ENCODE measurements around the gene TSPYL4. TPM values are rescaled to one million over a fixed set of nuclear protein-coding genes. Genes with fewer than 3 reads are reported as not detected.
A peak's percentile ranks its signal among the peaks of the same experiment; 100 is the strongest.
"Not testable (repeated sequence)": the region's sequence is repeated elsewhere in the genome, so short reads cannot be mapped to it uniquely, and the experiment has no call there.

The TSPYL4 gene
- 3.3 and 11.8 TPM in 2 replicates for total RNA-seq

GRCh38 chr6:116253505-116254296 is at the start of gene TSPYL4:
TSS of gene TSPYL4 (minus strand) at chr6:116254075. CDS start at chr6:116254008, 67 bp downstream.
- peak; percentile 94 for DNase-seq (ENCODE audit: low read depth)

DNA sequence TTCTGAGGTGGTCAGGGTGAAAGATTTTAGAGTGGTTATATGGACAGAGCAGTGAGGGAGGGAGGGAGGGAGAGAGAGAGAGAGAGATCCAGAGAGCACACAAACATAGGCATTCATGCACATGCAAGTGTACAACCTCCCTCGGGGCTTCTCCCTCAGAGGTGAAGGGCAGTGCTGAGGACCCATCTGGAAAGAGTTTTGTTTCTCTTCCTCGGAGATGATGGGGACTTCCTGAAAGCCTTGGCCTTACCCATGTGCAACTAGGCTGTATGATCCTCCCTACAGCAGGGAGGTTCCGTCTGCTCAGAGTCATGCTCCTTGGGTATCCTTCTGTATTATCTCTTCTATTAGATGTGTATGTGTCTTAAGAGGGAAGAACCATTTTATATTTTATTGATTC is 47.2 kb upstream of the TSPYL4 start:
- no peak for DNase-seq (ENCODE audit: low read depth)

GRCh38 chr6:116300566-116300965 is 46.7 kb upstream of the TSPYL4 start:
- DNase-seq (ENCODE audit: low read depth), result no peak

GRCh38 chr6:116298973-116299372 is 45.1 kb upstream of the TSPYL4 start:
- DNase-seq (ENCODE audit: low read depth), result no peak

DNA sequence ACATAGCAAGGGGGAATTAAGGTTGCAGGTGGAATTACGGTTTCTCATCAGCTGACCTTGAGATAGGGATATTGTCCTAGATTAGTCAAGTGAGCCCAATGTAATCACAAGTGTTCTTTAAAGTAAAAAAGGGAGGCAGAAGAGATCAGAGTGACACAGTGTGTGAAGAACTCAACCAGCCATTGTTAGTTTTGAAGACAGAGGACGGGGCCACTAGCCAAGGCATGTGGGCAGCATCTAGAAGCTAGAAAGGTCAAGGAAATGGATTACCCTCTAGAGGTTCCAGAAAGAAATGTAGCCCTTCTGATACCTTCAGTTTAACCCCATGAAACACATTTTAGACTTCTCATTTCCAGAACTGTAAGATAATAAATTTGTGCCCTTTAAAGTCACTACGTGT is 44.4 kb upstream of the TSPYL4 start:
- no peak for DNase-seq (ENCODE audit: low read depth)

GRCh38 chr6:116292553-116292952 is 38.7 kb upstream of the TSPYL4 start:
- DNase-seq (ENCODE audit: low read depth), result no peak

GRCh38 chr6:116291701-116292396 is 38.0 kb upstream of the TSPYL4 start:
- DNase-seq (ENCODE audit: low read depth), result no peak

DNA sequence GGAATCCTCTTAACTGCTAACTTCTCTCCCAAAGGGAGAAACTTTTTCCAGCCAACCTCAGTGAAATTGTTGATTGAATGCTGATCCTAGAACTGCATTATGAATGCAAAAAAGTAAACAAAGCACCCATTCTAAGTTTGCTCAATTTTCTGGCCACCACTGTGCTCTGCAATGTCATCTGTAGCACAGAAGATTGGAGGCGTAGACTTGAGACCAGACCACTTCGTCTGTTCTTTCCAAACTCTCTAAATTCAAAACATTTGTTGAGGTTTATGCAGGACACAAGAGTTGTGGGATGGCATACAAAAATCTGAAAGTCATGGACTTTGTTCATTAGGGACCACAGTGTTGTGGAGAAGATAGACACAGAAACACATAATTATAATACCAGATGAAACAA is 36.9 kb upstream of the TSPYL4 start:
- DNase-seq (ENCODE audit: low read depth), result no peak

DNA sequence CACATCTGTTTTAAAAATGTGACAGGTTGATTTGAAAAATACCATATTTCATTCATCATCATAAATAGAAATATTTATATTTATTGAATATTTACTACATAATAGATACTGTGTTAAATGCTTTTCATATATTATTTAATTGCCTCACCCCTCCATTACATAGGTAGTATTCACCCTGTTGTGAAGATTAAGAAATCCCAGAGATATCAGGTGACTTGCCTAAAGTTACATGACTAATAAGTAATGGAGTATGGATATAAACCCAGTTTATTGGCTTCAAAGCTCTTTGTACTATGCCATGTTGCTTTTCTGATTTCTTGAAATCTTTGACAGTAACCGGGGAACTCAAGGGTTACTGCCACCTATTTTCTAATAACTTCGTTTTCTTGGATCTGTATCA is 36.0 kb upstream of the TSPYL4 start:
- no peak for DNase-seq (ENCODE audit: low read depth)

DNA sequence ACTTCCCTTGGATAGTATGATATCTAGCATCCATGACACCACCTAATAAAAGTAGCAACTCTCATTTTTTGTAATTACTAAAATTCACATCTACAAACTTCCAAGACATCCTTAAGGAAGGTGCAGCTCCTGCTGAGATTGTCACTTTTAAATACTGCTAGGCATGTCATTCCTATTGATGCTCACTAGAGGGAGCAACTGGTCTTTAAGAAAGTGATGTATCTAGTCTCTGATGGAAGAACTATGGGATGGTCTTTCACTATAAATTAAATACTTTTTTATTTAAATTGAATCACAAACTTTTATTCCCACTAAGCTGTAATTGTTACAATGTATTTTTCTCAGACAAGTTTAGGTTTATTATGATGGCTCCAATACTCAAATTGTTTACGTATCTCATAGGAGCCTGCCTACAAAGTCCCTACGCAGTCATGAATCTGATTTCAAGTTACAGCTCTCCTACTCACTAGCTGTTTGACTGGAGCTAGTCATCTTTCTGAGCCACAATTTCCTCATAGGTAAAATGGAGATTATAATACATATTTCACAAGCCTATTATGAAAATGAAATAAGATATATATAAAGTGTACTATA is 33.9 kb upstream of the TSPYL4 start:
- DNase-seq (ENCODE audit: low read depth), result peak; percentile 68

DNA sequence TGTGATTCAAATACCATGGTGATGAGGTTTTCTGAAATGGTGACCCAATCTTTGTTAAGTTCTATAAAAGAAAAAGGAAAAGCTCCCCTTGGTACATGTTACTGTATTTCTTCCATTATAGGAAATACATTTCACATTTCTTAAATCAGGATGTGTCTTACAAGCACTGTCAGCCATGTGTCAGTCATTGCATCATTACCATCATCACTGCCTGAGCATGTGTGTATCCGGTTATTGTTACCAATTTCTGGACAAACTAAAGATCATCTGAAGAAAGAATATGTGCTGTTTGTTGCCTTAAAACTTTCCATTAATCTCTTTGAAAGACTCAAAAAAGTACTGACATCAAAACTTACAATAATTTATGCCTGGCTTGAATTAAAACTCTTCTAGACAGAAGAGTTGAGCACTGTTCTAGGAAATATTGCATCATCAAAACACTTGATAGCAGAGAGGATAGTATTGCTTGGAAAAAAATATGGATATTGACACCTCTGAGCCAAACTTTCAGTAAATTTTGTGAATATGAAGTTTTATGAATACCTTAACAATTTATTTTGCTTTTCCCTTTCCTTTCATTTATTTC is 33.0 kb upstream of the TSPYL4 start:
- DNase-seq (ENCODE audit: low read depth), result no peak

DNA sequence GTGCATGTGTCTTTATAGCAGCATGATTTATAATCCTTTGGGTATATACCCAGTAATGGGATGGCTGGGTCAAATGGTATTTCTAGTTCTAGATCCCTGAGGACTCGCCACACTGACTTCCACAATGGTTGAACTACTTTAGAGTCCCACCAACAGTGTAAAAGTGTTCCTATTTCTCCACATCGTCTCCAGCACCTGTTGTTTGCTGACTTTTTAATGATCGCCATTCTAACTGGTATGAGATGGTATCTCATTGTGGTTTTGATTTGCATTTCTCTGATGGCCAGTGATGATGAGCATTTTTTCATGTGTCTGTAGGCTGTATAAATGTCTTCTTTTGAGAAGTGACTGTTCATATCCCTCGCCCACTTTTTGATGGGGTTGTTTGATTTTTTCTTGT is 31.1 kb upstream of the TSPYL4 start:
- DNase-seq (ENCODE audit: low read depth), result not testable (repeated sequence)

DNA sequence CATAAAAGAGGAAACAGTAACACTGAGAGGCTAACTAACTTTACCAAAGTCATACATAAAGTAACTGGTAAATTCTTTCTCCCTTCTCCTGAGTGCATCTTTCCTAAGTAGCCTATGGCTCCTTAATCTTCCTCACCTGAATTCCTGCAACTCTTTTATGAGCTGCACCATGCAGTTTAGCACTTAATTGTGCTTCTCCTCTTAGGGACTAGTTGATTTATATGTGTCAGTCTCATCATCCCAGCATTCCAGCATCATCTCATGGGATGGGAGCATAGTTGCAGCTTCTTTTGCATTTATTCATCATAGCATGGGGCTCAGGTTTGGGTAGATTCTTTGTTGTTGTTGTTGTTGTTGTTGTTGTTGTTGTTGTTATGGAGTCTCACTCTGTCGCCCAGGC is 29.3 kb upstream of the TSPYL4 start:
- no peak for DNase-seq (ENCODE audit: low read depth)

GRCh38 chr6:116282698-116283097 is 28.8 kb upstream of the TSPYL4 start:
- no peak for DNase-seq (ENCODE audit: low read depth)

DNA sequence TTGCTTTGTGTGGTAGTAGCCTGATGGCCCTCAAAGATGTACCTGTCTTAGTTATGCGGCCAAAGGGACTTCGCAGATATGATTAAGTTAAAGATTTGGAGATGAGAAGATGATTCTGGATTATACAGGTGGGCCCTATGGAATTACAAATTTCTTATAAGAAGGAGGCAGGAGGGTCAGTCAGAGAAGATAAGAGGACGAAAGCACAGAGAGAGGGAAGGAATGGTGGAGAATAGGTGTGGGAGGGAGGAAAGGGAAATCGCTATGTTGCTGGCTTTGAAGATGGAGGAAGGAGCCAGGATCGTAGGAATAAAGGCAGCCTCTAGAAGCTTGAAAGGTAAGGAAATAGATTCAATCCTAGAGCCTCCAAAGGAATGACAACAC is 27.1 kb upstream of the TSPYL4 start:
- DNase-seq (ENCODE audit: low read depth), result no peak

- peak; percentile 51 for DNase-seq (ENCODE audit: low read depth)
These were observed 26.5 kb upstream of the TSPYL4 start for GRCh38 chr6:116280161-116280932.

DNA sequence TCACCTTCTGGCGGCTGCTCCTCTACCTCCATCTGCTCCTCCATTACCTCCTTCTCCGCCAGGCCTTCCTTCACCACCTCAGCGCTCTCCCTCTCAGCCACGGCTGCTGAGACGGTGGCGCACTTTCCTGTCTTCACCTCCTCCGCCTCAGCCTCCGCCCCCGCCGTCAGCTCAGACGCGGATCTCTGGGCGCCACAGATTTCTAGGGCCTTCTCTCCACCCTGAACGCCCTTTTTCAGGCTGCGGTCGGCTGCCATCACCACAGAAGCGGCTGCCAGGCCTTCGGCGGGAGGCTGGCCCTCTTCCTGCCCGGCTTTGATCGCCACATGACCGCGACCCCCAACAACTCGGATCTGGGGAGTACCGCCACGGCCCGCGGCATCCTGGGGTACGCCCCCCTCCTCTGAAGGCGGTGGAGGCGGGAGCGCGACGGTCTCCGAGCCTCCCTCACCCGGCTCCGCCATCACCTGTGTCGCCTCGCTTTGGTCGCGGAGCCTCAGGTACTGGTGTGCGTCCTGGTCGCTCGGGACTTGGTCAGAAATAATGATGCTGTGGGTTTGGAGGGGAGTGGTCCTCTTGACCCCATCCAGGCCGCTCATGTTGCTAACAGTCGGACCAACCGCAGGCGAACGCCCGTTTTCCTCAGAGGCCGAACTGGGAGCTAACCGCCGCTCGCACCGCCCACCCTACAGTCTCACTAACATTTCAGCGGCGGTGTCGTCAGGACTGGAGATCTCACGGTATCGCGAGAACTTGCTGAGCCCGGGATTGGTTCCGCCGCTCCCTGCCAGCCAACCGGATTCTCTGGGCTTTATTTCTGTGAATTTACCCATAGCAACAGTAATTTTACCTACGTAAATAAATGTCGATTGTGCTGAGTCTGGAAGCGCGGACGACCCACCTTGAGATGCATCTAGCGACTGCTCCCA is 25.6 kb upstream of the TSPYL4 start, which contains the start of gene TSPYL1:
TSPYL1 (minus strand) TSS at position 699 of the 929 bp plus-strand sequence; CDS start at position 599, 100 bp downstream.
- peak; percentile 96 for DNase-seq (ENCODE audit: low read depth)

DNA sequence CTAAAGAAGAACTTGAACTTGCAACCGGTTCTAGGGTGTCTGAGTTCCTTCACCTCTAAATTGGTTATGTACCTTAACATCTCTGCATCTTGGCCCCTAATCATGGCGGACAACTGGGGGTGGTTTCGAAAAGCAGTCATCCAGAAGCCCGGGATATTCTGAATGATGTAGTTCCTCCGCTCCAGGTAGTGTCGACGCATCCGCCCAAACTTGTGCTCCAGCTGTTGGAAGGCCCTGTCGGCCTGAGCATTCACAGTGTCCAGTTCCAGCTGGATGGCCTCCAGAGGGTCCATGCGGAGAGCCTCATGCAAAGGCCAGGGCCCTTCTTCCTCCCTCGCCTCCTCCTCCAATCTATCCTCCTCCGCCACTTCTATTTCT is 25.0 kb upstream of the TSPYL4 start:
- no peak for DNase-seq (ENCODE audit: low read depth)

DNA sequence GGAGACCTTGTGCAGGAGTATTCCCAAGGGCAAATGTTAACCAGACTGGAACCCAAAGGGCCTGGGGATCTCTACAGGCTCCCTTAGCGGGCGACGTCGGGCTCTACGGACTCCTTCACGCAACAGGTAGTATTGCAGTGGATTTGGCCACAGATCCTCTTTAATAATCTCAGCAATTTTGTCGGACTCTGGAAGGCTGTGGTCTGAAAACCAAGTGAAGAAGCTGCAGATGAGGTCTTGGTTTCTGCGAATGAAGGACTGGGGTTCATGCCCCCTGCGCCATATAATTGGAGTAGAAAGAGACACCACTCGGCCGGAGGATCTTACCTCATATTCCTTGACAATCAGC is 24.6 kb upstream of the TSPYL4 start:
- DNase-seq (ENCODE audit: low read depth), result no peak

- DNase-seq (ENCODE audit: low read depth), result no peak
These were observed 23.2 kb upstream of the TSPYL4 start for GRCh38 chr6:116277124-116277523.

All from renal cortical epithelial cell (primary cell).